ENCODE results near the gene DYNC2I2. TPM values are rescaled to one million over a fixed set of nuclear protein-coding genes. Genes with fewer than 3 reads are reported as not detected.

The DYNC2I2 gene
- total RNA-seq, 1 donor from 2014 or later, result 45.9 TPM

GRCh38 chr9:128636556-128637530 is 19.8 kb downstream of the DYNC2I2 start:
- no peaks in the 10 kb centered on the region for H3K9me3 ChIP-seq (ENCODE audit: low read depth)
- H3K4me1 Mint-ChIP-seq, result no peaks in the 10 kb centered on the region
- no peaks in the 10 kb centered on the region for H3K27me3 ChIP-seq
- H3K4me1 ChIP-seq, result no peaks in the 10 kb centered on the region
- DNase-seq (ENCODE audit: low spot score), result no peak
- H3K27ac ChIP-seq, result no peak overlapping the region
- H3F3A ChIP-seq (ENCODE audit: low read depth), result no peaks in the 10 kb centered on the region
- H3K4me3 ChIP-seq, result no peak overlapping the region
- H2AFZ ChIP-seq (replicated peaks), result no peak overlapping the region
- H3K36me3 Mint-ChIP-seq, result peaks cover 30% of the 10 kb centered on the region
- no peaks in the 10 kb centered on the region for H3K9me3 Mint-ChIP-seq
- peaks cover 6% of the 10 kb centered on the region for H3K79me2 ChIP-seq (ENCODE audit: low read depth)
- no peak overlapping the region for H3K27ac Mint-ChIP-seq
- no peak overlapping the region for H3K9ac ChIP-seq
- no peak overlapping the region for H3K4me2 ChIP-seq
- TF ChIP-seq CTCF (IDR thresholded peaks at IDR 0.05) (no peak), EZH2 (IDR thresholded peaks at IDR 0.05) (no peak), EZH2phosphoT487 (IDR thresholded peaks at IDR 0.05) (no peak)
- H3K36me3 ChIP-seq, result no peaks in the 10 kb centered on the region
- H3K4me3 Mint-ChIP-seq, result no peak overlapping the region
- H3K27me3 Mint-ChIP-seq (ENCODE audit: insufficient read depth, low read depth), result peaks cover 10% of the 10 kb centered on the region
- H4K20me1 ChIP-seq (ENCODE audit: low read depth), result peaks cover 38% of the 10 kb centered on the region

- Histone ChIP-seq H3K27me3 (no peaks in the 10 kb centered on the region), H3K9ac (no peak overlapping the region), H3K27ac (no peak overlapping the region), H3K4me2 (no peak overlapping the region), H3K36me3 (no peaks in the 10 kb centered on the region), H3K4me3 (no peak overlapping the region), H3K79me2 (ENCODE audit: low read depth) (no peaks in the 10 kb centered on the region), H3K4me1 (no peaks in the 10 kb centered on the region), H3F3A (ENCODE audit: low read depth) (no peaks in the 10 kb centered on the region), H4K20me1 (ENCODE audit: low read depth) (peaks cover 35% of the 10 kb centered on the region), H2AFZ (replicated peaks) (no peak overlapping the region), H3K9me3 (ENCODE audit: low read depth) (no peaks in the 10 kb centered on the region)
- Mint-ChIP-seq H3K27ac (no peak overlapping the region), H3K4me3 (no peak overlapping the region), H3K9me3 (no peaks in the 10 kb centered on the region), H3K27me3 (ENCODE audit: insufficient read depth, low read depth) (peaks cover 10% of the 10 kb centered on the region), H3K36me3 (peaks cover 31% of the 10 kb centered on the region), H3K4me1 (no peaks in the 10 kb centered on the region)
- no peak for TF ChIP-seq EZH2 (IDR thresholded peaks at IDR 0.05)
- TF ChIP-seq CTCF (IDR thresholded peaks at IDR 0.05), result peak; percentile 29
- peak; percentile 48 for DNase-seq (ENCODE audit: low spot score)
Measured at GRCh38 chr9:128636024-128636390, 20.6 kb downstream of the DYNC2I2 start.

GRCh38 chr9:128635266-128636023 is 21.2 kb downstream of the DYNC2I2 start:
- no peak overlapping the region for H3K27ac Mint-ChIP-seq

More at GRCh38 chr9:128635266-128636023, 21.2 kb downstream of the DYNC2I2 start:
- Mint-ChIP-seq H3K36me3 (peaks cover 28% of the 10 kb centered on the region), H3K4me3 (no peak overlapping the region), H3K4me1 (no peaks in the 10 kb centered on the region), H3K27me3 (ENCODE audit: insufficient read depth, low read depth) (peaks cover 10% of the 10 kb centered on the region), H3K9me3 (no peaks in the 10 kb centered on the region)
- no peak overlapping the region for H3K4me3 ChIP-seq
- no peaks in the 10 kb centered on the region for H3K9me3 ChIP-seq (ENCODE audit: low read depth)
- H2AFZ ChIP-seq (replicated peaks), result no peak overlapping the region
- H3K4me2 ChIP-seq, result no peak overlapping the region
- peak; percentile 66 for DNase-seq (ENCODE audit: low spot score)
- TF ChIP-seq EZH2 (IDR thresholded peaks at IDR 0.05) (no peak), EZH2phosphoT487 (IDR thresholded peaks at IDR 0.05) (no peak), CTCF (IDR thresholded peaks at IDR 0.05) (peak; percentile 56)
- H3K9ac ChIP-seq, result no peak overlapping the region
- no peaks in the 10 kb centered on the region for H3K27me3 ChIP-seq
- no peak overlapping the region for H3K27ac ChIP-seq
- no peaks in the 10 kb centered on the region for H3K79me2 ChIP-seq (ENCODE audit: low read depth)
- H4K20me1 ChIP-seq (ENCODE audit: low read depth), result peaks cover 35% of the 10 kb centered on the region
- H3K36me3 ChIP-seq, result no peaks in the 10 kb centered on the region
- no peaks in the 10 kb centered on the region for H3K4me1 ChIP-seq
- H3F3A ChIP-seq (ENCODE audit: low read depth), result no peaks in the 10 kb centered on the region

Data from neural progenitor cell (in vitro differentiated cells).